ENCODE measurements around the gene STX4.
A peak's percentile ranks its signal among the peaks of the same experiment; 100 is the strongest.

STX4 gene

GRCh38 chr16:31007684-31008083 is 25.7 kb upstream of the STX4 start:
- H3K27ac Mint-ChIP-seq, result no peak overlapping the region
- peaks cover 29% of the 10 kb centered on the region for H3K4me1 Mint-ChIP-seq
- H3K27me3 Mint-ChIP-seq (ENCODE audit: low read depth), result peaks cover 29% of the 10 kb centered on the region
- no peak for TF ChIP-seq CTCF (IDR thresholded peaks at IDR 0.05; ENCODE audit: unreplicated experiment in 3 of 3)
- H3K36me3 Mint-ChIP-seq (ENCODE audit: low read depth), result no peaks in the 10 kb centered on the region
- no peak overlapping the region for H3K4me3 Mint-ChIP-seq
- no peaks in the 10 kb centered on the region for H3K9me3 Mint-ChIP-seq

GRCh38 chr16:31008149-31008548 is 25.2 kb upstream of the STX4 start:
- no peak overlapping the region for H3K4me3 Mint-ChIP-seq

GRCh38 chr16:31008551-31008950 is 24.8 kb upstream of the STX4 start:
- H3K4me1 Mint-ChIP-seq, result peaks cover 20% of the 10 kb centered on the region
- no peak for TF ChIP-seq CTCF (IDR thresholded peaks at IDR 0.05; ENCODE audit: unreplicated experiment in 3 of 3)
- no peaks in the 10 kb centered on the region for H3K9me3 Mint-ChIP-seq

More at GRCh38 chr16:31008149-31008548, 25.2 kb upstream of the STX4 start:
- no peak overlapping the region for H3K27ac Mint-ChIP-seq
- TF ChIP-seq CTCF (IDR thresholded peaks at IDR 0.05; ENCODE audit: unreplicated experiment in 3 of 3), result no peak
- H3K9me3 Mint-ChIP-seq, result no peaks in the 10 kb centered on the region
- H3K27me3 Mint-ChIP-seq (ENCODE audit: low read depth), result peaks cover 32% of the 10 kb centered on the region
- H3K36me3 Mint-ChIP-seq (ENCODE audit: low read depth), result no peaks in the 10 kb centered on the region
- H3K4me1 Mint-ChIP-seq, result peaks cover 24% of the 10 kb centered on the region

GRCh38 chr16:31009120-31009519 is 24.2 kb upstream of the STX4 start:
- Mint-ChIP-seq H3K27me3 (ENCODE audit: low read depth) (peaks cover 39% of the 10 kb centered on the region), H3K4me3 (peak overlapping the region; percentile 66 to 85 (median 82)), H3K36me3 (ENCODE audit: low read depth) (no peaks in the 10 kb centered on the region), H3K9me3 (no peaks in the 10 kb centered on the region), H3K4me1 (peaks cover 16% of the 10 kb centered on the region), H3K27ac (peak overlapping the region in 1 of 3 experiments; percentile 24)
- TF ChIP-seq CTCF (IDR thresholded peaks at IDR 0.05; ENCODE audit: unreplicated experiment in 3 of 3), result no peak

More at GRCh38 chr16:31008551-31008950, 24.8 kb upstream of the STX4 start:
- Mint-ChIP-seq H3K27me3 (ENCODE audit: low read depth) (peaks cover 36% of the 10 kb centered on the region), H3K4me3 (peak overlapping the region; percentile 66 to 85 (median 82)), H3K27ac (no peak overlapping the region), H3K36me3 (ENCODE audit: low read depth) (no peaks in the 10 kb centered on the region)

- no peak for TF ChIP-seq CTCF (IDR thresholded peaks at IDR 0.05; ENCODE audit: unreplicated experiment in 3 of 3)
- peak overlapping the region; percentile 82 to 85 (median 82) for H3K4me3 Mint-ChIP-seq
- H3K27ac Mint-ChIP-seq, result peak overlapping the region in 2 of 3 experiments; percentile 50 to 69
- peaks cover 39% of the 10 kb centered on the region for H3K27me3 Mint-ChIP-seq (ENCODE audit: low read depth)
- no peaks in the 10 kb centered on the region for H3K9me3 Mint-ChIP-seq
- H3K36me3 Mint-ChIP-seq (ENCODE audit: low read depth), result no peaks in the 10 kb centered on the region
- peaks cover 16% of the 10 kb centered on the region for H3K4me1 Mint-ChIP-seq
Observed at GRCh38 chr16:31009894-31010584, 23.3 kb upstream of the STX4 start.
